ENCODE measurements around the gene ANKRD6.

GRCh38 chr6:89475634-89476033 lies 42.7 kb downstream of the ANKRD6 start:
- no peak for TF ChIP-seq CTCF (IDR thresholded peaks at IDR 0.05)
- TF ChIP-seq EZH2 (IDR thresholded peaks at IDR 0.05; ENCODE audit: borderline replicate concordance, insufficient read depth, low read depth, low read length, poor library complexity, severe bottlenecking) = no peak

Measured in B cell (primary cell).